ENCODE data around the gene NODAL.
A peak's percentile ranks its signal among the peaks of the same experiment; 100 is the strongest.
"Not testable (repeated sequence)": the region's sequence is repeated elsewhere in the genome, so short reads cannot be mapped to it uniquely, and the experiment has no call there.

The NODAL gene

DNA sequence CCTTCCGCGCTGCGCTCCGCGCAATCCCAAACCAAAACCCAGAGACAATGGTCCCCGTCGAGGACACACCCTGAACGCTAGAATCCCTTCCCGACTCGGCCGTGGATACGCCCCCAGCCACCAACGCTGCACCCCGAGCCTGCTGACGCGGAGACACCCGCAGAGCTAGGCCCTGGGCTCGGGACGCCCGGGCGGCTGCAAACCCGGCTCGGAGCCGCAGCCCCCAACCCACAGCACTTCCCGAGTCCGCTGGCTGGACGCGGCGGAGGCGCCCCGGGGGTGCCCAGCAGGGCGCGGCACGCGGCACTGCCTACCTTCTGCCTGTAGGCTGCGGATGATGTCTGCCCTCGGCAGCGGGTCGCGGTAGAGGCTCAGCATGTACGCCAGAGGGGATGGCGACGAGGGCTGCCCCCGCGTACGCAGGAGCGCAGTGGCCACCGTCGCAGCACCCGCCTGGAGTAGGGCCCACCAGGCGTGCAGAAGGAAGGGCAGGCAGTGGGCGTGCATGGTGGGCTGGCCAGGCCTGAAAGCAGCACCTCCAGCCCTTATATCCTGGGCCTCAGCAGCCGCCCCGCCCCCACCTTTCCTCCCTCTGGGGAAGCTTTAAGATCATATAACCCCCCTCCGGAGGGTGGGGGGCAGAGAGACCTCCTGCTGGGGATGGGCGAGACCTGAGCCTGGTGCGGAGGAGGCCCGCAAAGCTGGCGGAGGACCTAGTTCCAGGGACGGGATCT is at the start of gene NODAL:
Gene NODAL (minus strand): TSS at position 521 of the 734 bp plus-strand sequence. CDS start 14 bp downstream, at position 507.
- Histone ChIP-seq H3K36me3 (ENCODE audit: control insufficient read depth in 2 of 2, insufficient read depth in 2 of 2, low read length in 2 of 2) (no peaks in the 10 kb centered on the region), H3K27ac (ENCODE audit: low read depth in 2 of 2, low read length in 2 of 2) (no peak within 1 kb of the TSS), H3K9me3 (ENCODE audit: control insufficient read depth in 2 of 2, low read length in 2 of 2) (no peaks in the 10 kb centered on the region), H3K4me1 (ENCODE audit: control insufficient read depth in 2 of 2, insufficient read depth in 2 of 2, low read length in 2 of 2) (peaks cover 19 to 24% of the 10 kb centered on the region in 2 donors), H3K4me3 (ENCODE audit: low read length in 2 of 2) (peak within 1 kb of the TSS in 1 of 2 donors; percentile 56), H3K9ac (ENCODE audit: low read depth in 1 of 2, low read length in 2 of 2) (no peak within 1 kb of the TSS), H3K27me3 (ENCODE audit: control insufficient read depth in 2 of 2, insufficient read depth in 2 of 2, low read length in 2 of 2) (peaks cover 28 to 31% of the 10 kb centered on the region in 2 donors)

GRCh38 chr10:70490142-70490541 is 48.7 kb upstream of the NODAL start:
- Histone ChIP-seq H3K4me1 (ENCODE audit: control insufficient read depth in 2 of 2, insufficient read depth in 2 of 2, low read length in 2 of 2) (peaks cover 7 to 13% of the 10 kb centered on the region in 2 donors), H3K9me3 (ENCODE audit: control insufficient read depth in 2 of 2, low read length in 2 of 2) (no peaks in the 10 kb centered on the region), H3K4me3 (ENCODE audit: low read length in 2 of 2) (no peak overlapping the region), H3K9ac (ENCODE audit: low read depth in 1 of 2, low read length in 2 of 2) (no peak overlapping the region), H3K27me3 (ENCODE audit: control insufficient read depth in 2 of 2, insufficient read depth in 2 of 2, low read length in 2 of 2) (no peaks in the 10 kb centered on the region), H3K36me3 (ENCODE audit: control insufficient read depth in 2 of 2, insufficient read depth in 2 of 2, low read length in 2 of 2) (peaks cover 0 to 3% of the 10 kb centered on the region in 2 donors), H3K27ac (ENCODE audit: low read depth in 2 of 2, low read length in 2 of 2) (no peak overlapping the region)

- Histone ChIP-seq H3K27ac (ENCODE audit: low read depth in 2 of 2, low read length in 2 of 2) (no peak overlapping the region), H3K27me3 (ENCODE audit: control insufficient read depth in 2 of 2, insufficient read depth in 2 of 2, low read length in 2 of 2) (no peaks in the 10 kb centered on the region), H3K36me3 (ENCODE audit: control insufficient read depth in 2 of 2, insufficient read depth in 2 of 2, low read length in 2 of 2) (peaks cover 0 to 3% of the 10 kb centered on the region in 2 donors), H3K9me3 (ENCODE audit: control insufficient read depth in 2 of 2, low read length in 2 of 2) (no peaks in the 10 kb centered on the region), H3K4me1 (ENCODE audit: control insufficient read depth in 2 of 2, insufficient read depth in 2 of 2, low read length in 2 of 2) (peaks cover 2 to 3% of the 10 kb centered on the region in 2 donors), H3K9ac (ENCODE audit: low read depth in 1 of 2, low read length in 2 of 2) (no peak overlapping the region), H3K4me3 (ENCODE audit: low read length in 2 of 2) (no peak overlapping the region)
Observed at GRCh38 chr10:70487824-70488223, 46.3 kb upstream of the NODAL start.

GRCh38 chr10:70483872-70484271 is 42.4 kb upstream of the NODAL start:
- not testable (repeated sequence) for H3K9me3 ChIP-seq (ENCODE audit: control insufficient read depth in 2 of 2, low read length in 2 of 2); H3K27me3 ChIP-seq (ENCODE audit: control insufficient read depth in 2 of 2, insufficient read depth in 2 of 2, low read length in 2 of 2); H3K9ac ChIP-seq (ENCODE audit: low read depth in 1 of 2, low read length in 2 of 2); H3K27ac ChIP-seq (ENCODE audit: low read depth in 2 of 2, low read length in 2 of 2); H3K4me3 ChIP-seq (ENCODE audit: low read length in 2 of 2); H3K36me3 ChIP-seq (ENCODE audit: control insufficient read depth in 2 of 2, insufficient read depth in 2 of 2, low read length in 2 of 2)
- peaks cover 15 to 17% of the 10 kb centered on the region in 2 donors for H3K4me1 ChIP-seq (ENCODE audit: control insufficient read depth in 2 of 2, insufficient read depth in 2 of 2, low read length in 2 of 2)

DNA sequence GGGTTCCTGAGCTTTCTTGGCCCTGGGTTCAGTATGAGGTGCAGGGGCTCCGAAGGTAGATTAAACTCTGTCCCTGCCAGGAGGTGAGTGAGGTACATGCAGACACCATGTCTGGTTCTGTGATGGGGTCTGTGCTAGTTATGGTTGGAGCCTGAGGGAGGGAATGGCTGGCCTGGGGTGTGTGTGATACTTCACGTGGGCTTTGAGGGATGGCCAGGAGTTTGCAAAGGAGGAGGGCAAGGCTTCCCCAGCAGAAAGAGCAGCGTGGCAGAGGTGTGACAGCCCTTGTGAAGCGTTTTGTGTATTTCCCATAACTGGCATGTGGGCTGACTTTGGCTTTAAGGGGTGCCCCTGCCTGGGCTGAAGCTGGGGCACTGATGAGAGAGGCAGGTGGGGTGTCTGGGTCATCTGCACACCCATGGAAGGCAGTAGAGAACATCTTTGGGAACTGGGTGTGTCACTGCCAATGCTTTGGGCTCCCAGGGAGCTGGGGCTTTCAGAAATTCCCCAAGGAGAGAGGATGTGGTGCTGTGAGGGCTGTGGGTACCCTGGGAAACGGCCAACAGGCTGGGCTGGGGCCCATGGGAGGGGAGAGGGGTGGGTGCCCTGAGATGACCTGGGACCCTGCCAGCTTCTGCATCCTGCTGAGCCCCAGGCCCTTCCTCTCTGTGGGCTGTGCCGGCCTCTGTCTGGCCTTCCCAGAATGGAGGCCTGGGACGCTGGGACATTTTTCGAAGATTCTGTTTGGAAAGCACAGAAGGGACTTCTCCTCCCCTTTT is 41.7 kb upstream of the NODAL start:
- H3K9ac ChIP-seq (ENCODE audit: low read depth in 1 of 2, low read length in 2 of 2) = no peak overlapping the region
- no peak overlapping the region for H3K4me3 ChIP-seq (ENCODE audit: low read length in 2 of 2)
- H3K36me3 ChIP-seq (ENCODE audit: control insufficient read depth in 2 of 2, insufficient read depth in 2 of 2, low read length in 2 of 2) = peaks cover 0 to 3% of the 10 kb centered on the region in 2 donors
- H3K27ac ChIP-seq (ENCODE audit: low read depth in 2 of 2, low read length in 2 of 2) = peak overlapping the region in 1 of 2 donors; percentile 13
- no peaks in the 10 kb centered on the region for H3K9me3 ChIP-seq (ENCODE audit: control insufficient read depth in 2 of 2, low read length in 2 of 2)
- no peaks in the 10 kb centered on the region for H3K27me3 ChIP-seq (ENCODE audit: control insufficient read depth in 2 of 2, insufficient read depth in 2 of 2, low read length in 2 of 2)
- H3K4me1 ChIP-seq (ENCODE audit: control insufficient read depth in 2 of 2, insufficient read depth in 2 of 2, low read length in 2 of 2) = peaks cover 15 to 19% of the 10 kb centered on the region in 2 donors

DNA sequence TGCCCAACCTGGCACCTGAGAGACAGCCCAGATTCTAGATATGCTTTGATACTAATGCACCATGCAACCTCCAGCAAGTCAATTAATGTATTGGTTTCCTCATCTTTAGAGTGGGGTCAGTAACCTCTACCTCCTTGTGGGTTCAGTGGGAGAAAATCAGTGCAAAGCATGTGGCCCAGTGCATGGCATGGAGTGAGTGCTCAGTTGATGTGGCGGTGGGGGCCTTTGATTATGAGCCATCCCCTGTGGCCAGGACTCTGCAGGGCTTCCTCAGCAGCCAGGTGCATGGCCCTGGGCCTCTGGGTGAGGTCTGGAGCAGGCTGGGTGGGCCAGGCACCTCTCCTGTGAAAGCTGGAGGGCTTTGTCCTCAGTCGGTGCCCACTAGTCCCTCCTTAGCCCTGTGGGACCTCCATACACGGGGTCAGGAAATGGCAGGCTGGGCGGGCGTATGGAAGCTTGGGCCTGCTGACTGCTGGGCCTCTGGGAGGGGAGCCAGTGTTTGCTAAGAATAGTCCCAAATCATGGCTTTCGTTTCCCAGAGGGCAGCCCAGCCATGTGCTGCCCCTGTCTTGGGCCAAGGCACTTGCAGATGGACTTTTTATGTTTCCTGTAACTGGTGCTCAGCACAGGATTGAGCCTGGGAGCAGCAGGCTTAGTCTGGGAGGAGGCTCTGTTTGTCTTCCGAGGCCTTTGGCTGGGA is 40.5 kb upstream of the NODAL start:
- Histone ChIP-seq H3K27ac (ENCODE audit: low read depth in 2 of 2, low read length in 2 of 2) (peak overlapping the region in 1 of 2 donors; percentile 52), H3K4me1 (ENCODE audit: control insufficient read depth in 2 of 2, insufficient read depth in 2 of 2, low read length in 2 of 2) (peaks cover 18 to 19% of the 10 kb centered on the region in 2 donors), H3K36me3 (ENCODE audit: control insufficient read depth in 2 of 2, insufficient read depth in 2 of 2, low read length in 2 of 2) (peaks cover 0 to 3% of the 10 kb centered on the region in 2 donors), H3K9me3 (ENCODE audit: control insufficient read depth in 2 of 2, low read length in 2 of 2) (no peaks in the 10 kb centered on the region), H3K27me3 (ENCODE audit: control insufficient read depth in 2 of 2, insufficient read depth in 2 of 2, low read length in 2 of 2) (peaks cover 3 to 4% of the 10 kb centered on the region in 2 donors), H3K4me3 (ENCODE audit: low read length in 2 of 2) (no peak overlapping the region), H3K9ac (ENCODE audit: low read depth in 1 of 2, low read length in 2 of 2) (no peak overlapping the region)

- no peaks in the 10 kb centered on the region for H3K9me3 ChIP-seq (ENCODE audit: control insufficient read depth in 2 of 2, low read length in 2 of 2)
- H3K36me3 ChIP-seq (ENCODE audit: control insufficient read depth in 2 of 2, insufficient read depth in 2 of 2, low read length in 2 of 2) = peaks cover 0 to 3% of the 10 kb centered on the region in 2 donors
- no peak overlapping the region for H3K27ac ChIP-seq (ENCODE audit: low read depth in 2 of 2, low read length in 2 of 2)
- H3K27me3 ChIP-seq (ENCODE audit: control insufficient read depth in 2 of 2, insufficient read depth in 2 of 2, low read length in 2 of 2) = peaks cover 4 to 6% of the 10 kb centered on the region in 2 donors
- H3K4me3 ChIP-seq (ENCODE audit: low read length in 2 of 2) = no peak overlapping the region
- H3K9ac ChIP-seq (ENCODE audit: low read depth in 1 of 2, low read length in 2 of 2) = no peak overlapping the region
- H3K4me1 ChIP-seq (ENCODE audit: control insufficient read depth in 2 of 2, insufficient read depth in 2 of 2, low read length in 2 of 2) = peaks cover 18 to 19% of the 10 kb centered on the region in 2 donors
Observed at GRCh38 chr10:70481105-70481504, 39.6 kb upstream of the NODAL start.

DNA sequence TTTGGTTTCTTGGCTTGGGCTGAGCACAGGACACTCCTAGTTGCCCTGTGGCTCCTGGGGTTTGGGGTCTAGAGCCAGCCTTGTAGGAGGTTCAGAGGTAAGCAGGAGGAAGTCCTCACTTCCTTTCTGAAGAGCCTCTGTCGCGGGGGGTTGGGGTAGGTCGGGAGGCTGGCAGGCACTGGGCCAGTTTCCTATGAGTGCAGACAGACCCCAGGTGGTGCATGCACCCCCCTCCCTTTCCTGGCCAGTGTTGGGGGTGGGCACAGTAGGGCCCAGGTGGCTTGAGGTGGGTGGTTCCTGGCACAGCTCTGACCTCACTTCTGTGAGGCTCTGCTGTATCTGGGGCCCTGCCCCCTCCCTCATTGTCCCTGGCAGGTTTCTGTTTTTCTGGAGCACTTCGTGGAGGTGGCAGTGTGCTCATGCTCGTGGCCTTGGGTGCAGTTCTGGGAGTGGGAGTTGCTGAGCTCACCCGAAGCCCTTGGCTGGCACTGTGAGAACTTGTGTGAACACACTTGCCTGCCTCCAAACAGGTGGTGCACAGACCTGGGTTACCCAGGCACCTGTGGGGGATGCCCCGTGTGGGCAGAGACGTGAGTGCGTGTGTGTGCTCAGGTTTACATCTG is 38.9 kb upstream of the NODAL start:
- Histone ChIP-seq H3K36me3 (ENCODE audit: control insufficient read depth in 2 of 2, insufficient read depth in 2 of 2, low read length in 2 of 2) (no peaks in the 10 kb centered on the region), H3K9ac (ENCODE audit: low read depth in 1 of 2, low read length in 2 of 2) (peak overlapping the region; percentile 14 to 26), H3K27ac (ENCODE audit: low read depth in 2 of 2, low read length in 2 of 2) (peak overlapping the region in 1 of 2 donors; percentile 13), H3K4me1 (ENCODE audit: control insufficient read depth in 2 of 2, insufficient read depth in 2 of 2, low read length in 2 of 2) (peaks cover 18 to 19% of the 10 kb centered on the region in 2 donors), H3K9me3 (ENCODE audit: control insufficient read depth in 2 of 2, low read length in 2 of 2) (no peaks in the 10 kb centered on the region), H3K4me3 (ENCODE audit: low read length in 2 of 2) (peak overlapping the region in 1 of 2 donors; percentile 26), H3K27me3 (ENCODE audit: control insufficient read depth in 2 of 2, insufficient read depth in 2 of 2, low read length in 2 of 2) (peaks cover 6 to 9% of the 10 kb centered on the region in 2 donors)

GRCh38 chr10:70479626-70480238 is 38.3 kb upstream of the NODAL start:
- Histone ChIP-seq H3K27ac (ENCODE audit: low read depth in 2 of 2, low read length in 2 of 2) (peak overlapping the region in 1 of 2 donors; percentile 13), H3K9me3 (ENCODE audit: control insufficient read depth in 2 of 2, low read length in 2 of 2) (no peaks in the 10 kb centered on the region), H3K9ac (ENCODE audit: low read depth in 1 of 2, low read length in 2 of 2) (peak overlapping the region in 1 of 2 donors; percentile 4), H3K4me1 (ENCODE audit: control insufficient read depth in 2 of 2, insufficient read depth in 2 of 2, low read length in 2 of 2) (peaks cover 18 to 19% of the 10 kb centered on the region in 2 donors), H3K36me3 (ENCODE audit: control insufficient read depth in 2 of 2, insufficient read depth in 2 of 2, low read length in 2 of 2) (no peaks in the 10 kb centered on the region), H3K27me3 (ENCODE audit: control insufficient read depth in 2 of 2, insufficient read depth in 2 of 2, low read length in 2 of 2) (peaks cover 6 to 11% of the 10 kb centered on the region in 2 donors), H3K4me3 (ENCODE audit: low read length in 2 of 2) (peak overlapping the region in 1 of 2 donors; percentile 50)

All from mucosa of rectum (tissue), 2 donors.